SK-N-SH treated with all-trans-retinoic acid at 6 μM for 48 hours (cell line): Measurements from ENCODE around the gene KNG1.

ENCODE experiments used
- ATAC-seq: fragments of 200-7000 bp; cut with Tn5 transposase; 3 replicates; pipeline ENCODE4 v1.9.1; 2020; ENCODE audit warnings: mild to moderate bottlenecking, moderate library complexity
- ARNTL ChIP-seq: fragments of 450-650 bp; formaldehyde crosslinking; IDR thresholded peaks from 2 replicates; pipeline ENCODE4 v1.5.0; 2020; ENCODE audit warnings: low read depth, mild to moderate bottlenecking, moderate library complexity, borderline replicate concordance
- CSRNP3 ChIP-seq: fragments of 250-450 bp; sonication (Bioruptor Pico); IDR thresholded peaks from 2 replicates; pipeline ENCODE4 v1.5.1; 2021; ENCODE audit warnings: mild to moderate bottlenecking, moderate library complexity
- ESRRG ChIP-seq: fragments of 250-450 bp; sonication (Bioruptor Pico); IDR thresholded peaks from 2 replicates; pipeline ENCODE4 v1.6.1; 2021; ENCODE audit warnings: mild to moderate bottlenecking
- PATZ1 ChIP-seq: fragments of 250-450 bp; sonication (Bioruptor Pico); IDR thresholded peaks from 2 replicates; pipeline ENCODE4 v1.8.0; 2020; ENCODE audit warnings: mild to moderate bottlenecking, moderate library complexity, borderline replicate concordance
- PPARA ChIP-seq: fragments of 250-450 bp; sonication (Bioruptor Pico); IDR thresholded peaks from 2 replicates; pipeline ENCODE4 v1.5.0; 2020; ENCODE audit warnings: mild to moderate bottlenecking, borderline replicate concordance
- RARB ChIP-seq: fragments of 250-450 bp; sonication (Bioruptor Pico); IDR thresholded peaks from 2 replicates; pipeline ENCODE4 v1.8.0; 2021; ENCODE audit warnings: mild to moderate bottlenecking, moderate library complexity
- SNAI2 ChIP-seq: fragments of 250-450 bp; sonication (Bioruptor Pico); IDR thresholded peaks from 2 replicates; pipeline ENCODE4 v1.5.0; 2020; ENCODE audit warnings: mild to moderate bottlenecking, moderate library complexity
- TSHZ2 ChIP-seq: fragments of 250-450 bp; sonication (Bioruptor Pico); IDR thresholded peaks from 2 replicates; pipeline ENCODE4 v1.5.0; 2020; ENCODE audit warnings: mild to moderate bottlenecking, moderate library complexity
- ZC3H10 ChIP-seq: fragments of 250-450 bp; sonication (Bioruptor Pico); IDR thresholded peaks from 2 replicates; pipeline ENCODE4 v1.5.1; 2021; ENCODE audit warnings: mild to moderate bottlenecking, moderate library complexity
- ZFP3 ChIP-seq: fragments of 250-450 bp; sonication (Bioruptor Pico); IDR thresholded peaks from 2 replicates; pipeline ENCODE4 v1.5.0; 2020; ENCODE audit warnings: mild to moderate bottlenecking, moderate library complexity
- ZFP30 ChIP-seq: fragments of 450-650 bp; formaldehyde crosslinking; IDR thresholded peaks from 2 replicates; pipeline ENCODE4 v1.5.0; 2022; ENCODE audit warnings: mild to moderate bottlenecking, moderate library complexity
- TF ChIP-seq, protein P1 (sequence below): fragments of 250-450 bp; sonication (Bioruptor Pico); IDR thresholded peaks from 2 replicates; pipeline ENCODE4 v1.5.1; 2020; ENCODE audit warnings: low read depth, mild to moderate bottlenecking, moderate library complexity
- TF ChIP-seq, protein P2 (sequence below): fragments of 250-450 bp; sonication (Bioruptor Pico); IDR thresholded peaks from 2 replicates; pipeline ENCODE4 v1.8.0; 2021; ENCODE audit warnings: low read depth, mild to moderate bottlenecking, moderate library complexity, borderline replicate concordance

KNG1 gene

GRCh38 chr3:186786922-186787321 is 69.8 kb downstream of the KNG1 start (continued):
- TF ChIP-seq TSHZ2 (CRISPR knock-in tag) (no peak), ZFP30 (CRISPR knock-in tag) (no peak), SNAI2 (CRISPR knock-in tag) (no peak)

DNA sequence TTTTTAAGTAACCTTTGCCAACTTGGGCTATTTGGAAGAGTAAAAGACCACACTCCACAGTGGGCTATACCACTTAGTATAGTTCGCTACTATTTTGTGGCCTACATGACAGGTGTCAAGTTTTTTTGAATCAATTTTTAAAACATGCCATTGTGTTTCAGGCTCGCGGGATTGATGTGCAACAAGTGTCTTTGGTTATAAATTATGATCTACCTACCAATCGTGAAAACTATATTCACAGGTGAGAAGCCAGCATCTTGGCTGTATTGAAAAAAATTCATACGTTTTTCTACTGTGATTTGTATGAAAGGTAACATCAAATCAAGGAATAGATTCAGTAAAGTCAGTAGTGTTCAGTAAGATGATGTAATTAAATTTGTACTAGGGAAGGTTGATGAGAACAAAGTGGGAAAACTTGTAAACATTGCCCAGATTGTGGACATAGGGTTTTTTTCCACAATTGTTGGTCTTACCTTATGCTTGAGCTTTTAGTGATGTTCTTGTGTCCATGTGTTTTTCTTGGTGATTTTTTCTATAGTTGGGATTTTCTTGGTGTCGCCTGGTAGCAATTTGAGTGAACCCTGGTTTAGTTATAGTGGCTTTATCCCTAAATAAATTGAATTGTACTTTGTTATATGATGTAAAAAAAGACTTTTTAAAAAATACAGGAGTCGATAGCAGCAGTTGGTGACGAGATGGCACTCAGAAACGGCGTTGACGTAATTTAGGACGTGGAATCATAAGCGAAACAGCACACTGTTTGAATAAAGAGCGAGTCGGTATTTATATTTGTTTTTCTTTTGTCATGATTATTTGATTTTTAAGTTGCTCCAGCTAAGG is 70.7 kb downstream of the KNG1 start:
- TF ChIP-seq ESRRG (CRISPR knock-in tag) (0 out of 2 replicates have a peak, but pooled peaks have one; percentile 2), PPARA (CRISPR knock-in tag) (no peak)
- no peak for ATAC-seq

GRCh38 chr3:186788482-186789370 is 71.6 kb downstream of the KNG1 start:
- ATAC-seq = no peak

GRCh38 chr3:186789554-186790260 is 72.5 kb downstream of the KNG1 start:
- TF ChIP-seq SNAI2 (CRISPR knock-in tag) = no peak
- 0 out of 2 replicates have a peak, but pooled peaks have one; percentile 25 for TF ChIP-seq ZC3H10 (CRISPR knock-in tag)
- TF ChIP-seq, all 23 proteins: peak for 1
- no peak for ATAC-seq

More at GRCh38 chr3:186788482-186789370, 71.6 kb downstream of the KNG1 start:
- TF ChIP-seq ARNTL (CRISPR knock-in tag) (no peak), PPARA (CRISPR knock-in tag) (no peak), ZC3H10 (CRISPR knock-in tag) (no peak), ZFP3 (CRISPR knock-in tag) (no peak), ESRRG (CRISPR knock-in tag) (no peak)
- TF ChIP-seq, protein P1, sequence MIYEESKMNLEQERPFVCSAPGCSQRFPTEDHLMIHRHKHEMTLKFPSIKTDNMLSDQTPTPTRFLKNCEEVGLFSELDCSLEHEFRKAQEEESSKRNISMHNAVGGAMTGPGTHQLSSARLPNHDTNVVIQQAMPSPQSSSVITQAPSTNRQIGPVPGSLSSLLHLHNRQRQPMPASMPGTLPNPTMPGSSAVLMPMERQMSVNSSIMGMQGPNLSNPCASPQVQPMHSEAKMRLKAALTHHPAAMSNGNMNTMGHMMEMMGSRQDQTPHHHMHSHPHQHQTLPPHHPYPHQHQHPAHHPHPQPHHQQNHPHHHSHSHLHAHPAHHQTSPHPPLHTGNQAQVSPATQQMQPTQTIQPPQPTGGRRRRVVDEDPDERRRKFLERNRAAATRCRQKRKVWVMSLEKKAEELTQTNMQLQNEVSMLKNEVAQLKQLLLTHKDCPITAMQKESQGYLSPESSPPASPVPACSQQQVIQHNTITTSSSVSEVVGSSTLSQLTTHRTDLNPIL = no peak

DNA sequence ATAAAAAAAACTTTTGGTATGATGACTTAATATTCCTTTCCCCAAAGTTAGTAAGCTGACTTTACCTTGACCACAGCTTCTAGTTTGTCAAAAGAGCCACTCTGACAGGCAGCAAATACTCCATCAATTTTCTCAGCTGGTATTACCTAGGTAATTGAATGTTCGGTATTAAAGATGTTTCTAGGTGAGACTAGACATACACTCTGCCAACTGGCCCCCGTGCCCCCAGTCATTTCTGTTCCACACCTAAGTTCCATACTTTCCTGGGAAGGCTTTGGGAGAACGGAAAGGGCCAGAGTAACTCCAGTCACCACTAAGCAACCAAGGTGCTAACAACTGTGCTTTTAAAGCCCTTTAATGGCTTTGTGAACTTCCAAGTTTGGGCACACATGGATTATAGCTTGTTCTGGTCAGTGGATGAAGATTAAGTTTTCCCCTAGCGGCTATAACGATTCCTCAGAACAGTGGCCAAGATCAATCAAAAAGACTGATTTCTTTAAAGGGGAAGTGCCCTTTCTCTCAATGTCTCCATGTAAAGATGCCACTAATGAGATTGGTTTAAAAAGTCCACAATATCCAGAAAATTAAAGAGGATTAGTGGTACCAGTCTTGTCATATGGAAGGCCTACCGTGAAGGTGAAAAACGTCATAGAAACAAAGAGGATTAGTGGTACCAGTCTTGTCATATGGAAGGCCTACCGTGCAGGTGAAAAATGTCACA is 73.3 kb downstream of the KNG1 start:
- peak; percentile 56 for ATAC-seq
- TF ChIP-seq RARB (0 out of 2 replicates have a peak, but pooled peaks have one; percentile 71), CSRNP3 (peak; percentile 71), PPARA (CRISPR knock-in tag) (no peak), PATZ1 (CRISPR knock-in tag) (no peak; the same call in none of the 2 replicates), ESRRG (CRISPR knock-in tag) (peak; percentile 85; the same call in 1 of the 2 replicates)
- TF ChIP-seq, protein P2, sequence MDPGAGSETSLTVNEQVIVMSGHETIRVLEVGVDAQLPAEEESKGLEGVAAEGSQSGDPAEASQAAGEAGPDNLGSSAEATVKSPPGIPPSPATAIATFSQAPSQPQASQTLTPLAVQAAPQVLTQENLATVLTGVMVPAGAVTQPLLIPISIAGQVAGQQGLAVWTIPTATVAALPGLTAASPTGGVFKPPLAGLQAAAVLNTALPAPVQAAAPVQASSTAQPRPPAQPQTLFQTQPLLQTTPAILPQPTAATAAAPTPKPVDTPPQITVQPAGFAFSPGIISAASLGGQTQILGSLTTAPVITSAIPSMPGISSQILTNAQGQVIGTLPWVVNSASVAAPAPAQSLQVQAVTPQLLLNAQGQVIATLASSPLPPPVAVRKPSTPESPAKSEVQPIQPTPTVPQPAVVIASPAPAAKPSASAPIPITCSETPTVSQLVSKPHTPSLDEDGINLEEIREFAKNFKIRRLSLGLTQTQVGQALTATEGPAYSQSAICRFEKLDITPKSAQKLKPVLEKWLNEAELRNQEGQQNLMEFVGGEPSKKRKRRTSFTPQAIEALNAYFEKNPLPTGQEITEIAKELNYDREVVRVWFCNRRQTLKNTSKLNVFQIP (CRISPR knock-in tag) = peak; percentile 51; the same call in 1 of the 2 replicates
- TF ChIP-seq, protein P1 = peak; percentile 61
